Measurements from ENCODE around the gene CD164L2.

DNA sequence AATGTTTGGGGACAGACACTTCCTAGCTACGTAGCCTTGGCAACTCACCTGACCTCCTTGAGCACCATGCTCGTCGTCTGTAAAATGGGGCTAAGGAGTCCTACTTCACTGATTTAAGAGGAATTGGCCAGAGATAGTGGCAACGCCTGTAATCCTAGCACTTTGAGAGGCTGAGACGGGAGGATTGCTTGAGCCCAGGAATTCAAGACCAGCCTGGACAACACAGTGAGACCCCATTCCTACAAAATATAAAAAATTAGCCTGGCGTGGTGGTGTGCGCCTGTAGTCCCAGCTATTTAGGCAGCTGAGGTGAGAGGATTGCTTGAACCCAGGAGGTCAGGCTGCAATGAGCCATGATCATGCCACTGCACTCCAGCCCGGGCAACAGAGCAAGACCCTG, 36.8 kb downstream of the CD164L2 start:
- TF ChIP-seq EZH2 (IDR thresholded peaks at IDR 0.05; ENCODE audit: low read depth) (no peak), CTCF (conservative IDR thresholded peaks at IDR 0.05) (no peak)
